Stimulated activated naive CD8-positive, alpha-beta T cell treated with anti-CD3 and anti-CD28 coated beads, Interleukin-15, amount 100 ng/mL, for 72 hours (primary cell): Measurements from ENCODE around the gene HIGD1B.

Source experiments
- ATAC-seq: fragments of 150-1000 bp; cut with Tn5 transposase; 2 replicates; pipeline ENCODE4 v1.10.0; 2021; ENCODE audit warnings: mild to moderate bottlenecking, moderate library complexity
- DNase-seq, 2 donors: peaks; one replicate each; pipeline ENCODE4 v3.0.0; 2021 to 2022
- H3K27ac Mint-ChIP-seq, 2 donors: one replicate each; pipeline ENCODE4 v1.8.0; 2022; ENCODE audit warnings: mild to moderate bottlenecking in 2 of 2, mixed read lengths in 2 of 2, moderate library complexity in 2 of 2
- H3K27me3 Mint-ChIP-seq: one replicate; pipeline ENCODE4 v1.8.0; 2022; ENCODE audit warnings: mixed read lengths
- H3K4me1 Mint-ChIP-seq: one replicate; pipeline ENCODE4 v1.8.0; 2022; ENCODE audit warnings: mild to moderate bottlenecking, mixed read lengths
- H3K4me3 Mint-ChIP-seq, 2 donors: one replicate each; pipeline ENCODE4 v1.8.0; 2022; ENCODE audit warnings: mild to moderate bottlenecking in 2 of 2, mixed read lengths in 2 of 2, moderate library complexity in 1 of 2
- H3K9me3 Mint-ChIP-seq, 2 donors: one replicate each; pipeline ENCODE4 v1.8.0; 2022; ENCODE audit warnings: mixed read lengths in 2 of 2

HIGD1B gene

DNA sequence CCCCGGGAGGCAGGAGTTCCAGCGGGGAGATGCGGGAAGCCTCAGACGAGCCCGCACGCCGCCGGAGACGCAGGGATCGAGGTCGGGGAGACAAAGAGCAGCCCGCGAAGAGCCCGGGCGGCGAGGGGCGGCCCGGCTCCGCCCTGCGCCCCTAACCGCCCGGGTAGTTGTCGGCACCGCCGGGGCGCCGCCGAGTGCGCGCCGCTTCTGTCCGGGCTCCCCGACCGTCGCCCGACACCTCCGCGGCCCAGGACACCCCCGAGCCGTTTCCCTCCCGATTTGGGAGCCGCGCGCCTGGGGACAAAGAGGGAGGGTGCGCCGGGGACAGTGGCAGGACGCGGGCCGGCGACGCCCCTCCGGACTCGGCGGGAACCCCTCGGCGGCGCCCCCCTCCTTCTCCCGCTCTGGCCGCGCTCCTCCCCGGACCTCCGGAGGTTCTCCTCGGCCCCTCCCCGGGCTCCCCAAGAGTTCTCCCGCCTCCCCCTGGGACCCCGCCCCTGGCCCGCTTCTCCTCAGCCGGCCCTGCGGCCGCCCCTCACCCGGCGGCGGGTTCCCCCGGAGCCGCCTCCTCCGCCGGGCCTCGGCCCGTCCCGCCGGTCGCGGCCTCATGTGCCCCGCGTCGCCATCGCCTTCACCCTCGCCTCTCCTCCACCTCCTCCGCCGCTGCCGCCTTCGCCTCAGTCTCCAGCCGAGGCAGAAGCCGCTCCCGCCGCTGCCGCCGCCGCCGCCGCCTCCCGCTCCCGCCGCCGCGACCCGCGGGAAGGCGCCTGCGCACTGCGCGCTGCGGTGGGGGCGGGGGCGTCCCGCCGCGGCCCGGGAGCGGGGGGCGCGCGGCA is 17.9 kb upstream of the HIGD1B start, which contains the start of gene GJC1:
TSS of gene GJC1 (minus strand) at position 765 of the 836 bp plus-strand sequence. CDS start 24,470 bp downstream, outside the sequence.
- Mint-ChIP-seq H3K27me3 (peaks cover 61% of the 10 kb centered on the region), H3K27ac (peak within 1 kb of the TSS; percentile 76 to 86), H3K9me3 (no peaks in the 10 kb centered on the region), H3K4me1 (peaks cover 16% of the 10 kb centered on the region), H3K4me3 (peak within 1 kb of the TSS; percentile 86 to 92)
- ATAC-seq = peak; percentile 81
- peak; percentile 21 to 22 for DNase-seq

DNA sequence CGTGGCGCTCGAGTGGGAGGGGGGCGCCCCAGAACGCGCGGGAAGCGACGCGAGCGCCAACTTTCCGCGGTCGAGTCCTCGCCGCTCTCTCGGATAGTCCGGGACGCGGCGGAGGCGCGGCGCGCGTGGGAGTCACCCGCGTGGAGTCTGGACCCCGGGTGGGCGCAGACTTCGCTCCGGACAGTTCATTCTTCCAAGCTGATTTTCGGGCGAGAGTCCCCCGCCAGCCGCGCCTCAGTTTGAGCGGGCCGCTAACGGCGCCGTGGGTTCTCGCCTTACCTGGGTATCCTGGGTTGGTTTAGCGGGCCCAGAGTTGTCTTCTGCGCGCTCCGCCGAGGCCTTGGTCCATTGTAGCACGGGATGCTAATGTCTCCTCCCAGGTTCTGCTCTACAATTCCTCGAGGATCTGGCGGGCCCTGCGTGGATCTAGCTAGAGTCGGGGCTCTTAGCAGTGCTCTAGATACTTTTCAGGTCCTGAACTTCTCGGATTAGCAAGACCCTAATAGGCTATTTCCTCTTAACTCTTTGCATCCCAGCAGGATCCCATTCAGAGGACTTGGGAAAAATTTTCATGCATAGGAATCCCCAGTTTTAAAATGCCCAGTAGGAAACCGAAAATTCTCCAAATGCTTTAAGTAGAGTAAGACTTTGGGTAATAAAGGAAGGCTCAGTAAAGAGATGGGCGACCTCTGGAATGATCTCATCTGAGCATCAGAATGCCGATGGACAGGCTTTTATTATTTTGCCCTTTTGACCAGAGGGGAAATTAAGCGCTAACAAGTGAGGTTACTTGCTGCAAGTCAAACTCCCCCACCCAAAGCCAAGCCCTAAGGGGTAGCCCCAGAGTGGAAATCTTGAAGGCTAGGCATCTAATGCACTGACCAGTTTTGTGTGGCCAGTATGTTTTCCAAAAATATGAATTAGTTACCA is 17.1 kb upstream of the HIGD1B start:
- ATAC-seq (peak; percentile 29), DNase-seq (peak; percentile 8 to 17)
- H3K4me1 Mint-ChIP-seq = peaks cover 16% of the 10 kb centered on the region
- H3K27me3 Mint-ChIP-seq = peaks cover 68% of the 10 kb centered on the region
- H3K27ac Mint-ChIP-seq = no peak overlapping the region
- no peaks in the 10 kb centered on the region for H3K9me3 Mint-ChIP-seq
- H3K4me3 Mint-ChIP-seq = peak overlapping the region; percentile 68 to 77

DNA sequence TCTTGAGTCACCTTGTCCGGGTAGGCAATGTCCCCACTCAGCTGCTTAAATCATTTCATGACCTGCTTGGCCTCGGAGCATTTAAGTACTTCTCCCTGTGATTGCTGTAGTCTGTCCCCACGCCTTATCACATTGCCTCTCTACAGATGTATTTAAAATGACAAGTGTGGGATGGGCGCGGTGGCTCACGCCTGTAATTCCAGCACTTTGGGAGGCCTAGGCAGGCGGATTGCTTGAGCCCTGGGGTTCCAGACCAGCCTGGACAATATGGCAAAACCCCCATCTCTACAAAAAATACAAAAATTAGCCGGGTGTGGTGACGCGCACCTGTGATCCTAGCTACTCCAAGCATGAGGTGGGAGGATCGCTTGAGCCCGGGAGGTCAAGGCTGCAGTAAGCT is 16.3 kb upstream of the HIGD1B start:
- ATAC-seq (no peak), DNase-seq (no peak)
- H3K27me3 Mint-ChIP-seq = peaks cover 68% of the 10 kb centered on the region
- H3K4me3 Mint-ChIP-seq = no peak overlapping the region
- H3K4me1 Mint-ChIP-seq = peaks cover 16% of the 10 kb centered on the region
- H3K27ac Mint-ChIP-seq = no peak overlapping the region
- no peaks in the 10 kb centered on the region for H3K9me3 Mint-ChIP-seq

DNA sequence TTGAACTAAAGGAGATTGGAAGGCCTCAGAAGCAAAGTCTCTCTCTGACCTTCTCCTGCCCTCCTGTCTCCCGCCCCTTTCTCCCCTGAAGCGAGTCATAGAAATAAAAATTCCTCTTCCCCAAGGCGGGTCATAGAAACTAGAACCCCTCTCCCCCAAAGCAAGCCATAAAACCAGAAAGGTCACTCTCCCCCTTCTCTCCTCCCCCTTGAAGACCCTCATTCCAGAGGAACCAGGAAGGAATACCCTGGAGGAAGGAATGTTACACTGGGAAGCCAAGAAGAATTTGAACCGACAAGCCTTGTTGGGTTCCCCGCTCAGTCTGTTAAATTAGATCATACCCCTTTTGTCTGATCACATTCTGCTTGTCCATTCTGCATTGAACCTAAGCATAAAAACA is 14.9 kb upstream of the HIGD1B start:
- no peak overlapping the region for H3K27ac Mint-ChIP-seq
- peaks cover 16% of the 10 kb centered on the region for H3K4me1 Mint-ChIP-seq
- no peaks in the 10 kb centered on the region for H3K9me3 Mint-ChIP-seq
- DNase-seq = no peak
- no peak for ATAC-seq
- no peak overlapping the region for H3K4me3 Mint-ChIP-seq
- peaks cover 54% of the 10 kb centered on the region for H3K27me3 Mint-ChIP-seq

DNA sequence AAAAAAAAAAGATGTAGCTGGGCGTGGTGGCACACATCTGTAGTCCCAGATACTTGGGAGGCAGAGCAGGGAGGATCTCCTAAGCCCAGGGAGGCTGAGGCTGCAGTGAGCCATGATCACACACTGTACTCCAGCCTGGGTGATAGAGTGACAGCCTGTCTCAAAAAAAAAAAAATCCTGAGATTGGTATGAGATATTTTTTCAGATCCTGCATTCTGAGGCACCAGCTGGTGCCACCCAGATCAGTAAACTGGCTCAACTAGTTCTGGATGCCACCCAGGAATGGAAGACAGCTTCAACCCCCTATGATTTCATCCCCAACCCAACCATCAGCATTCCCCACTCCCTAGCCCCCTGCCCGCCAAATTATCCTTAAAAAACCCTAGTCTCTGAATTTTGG is 10.5 kb upstream of the HIGD1B start:
- no peak overlapping the region for H3K4me3 Mint-ChIP-seq
- H3K4me1 Mint-ChIP-seq = peaks cover 13% of the 10 kb centered on the region
- no peak overlapping the region for H3K27ac Mint-ChIP-seq
- peaks cover 17% of the 10 kb centered on the region for H3K27me3 Mint-ChIP-seq
- no peaks in the 10 kb centered on the region for H3K9me3 Mint-ChIP-seq
- DNase-seq = no peak
- ATAC-seq = no peak

DNA sequence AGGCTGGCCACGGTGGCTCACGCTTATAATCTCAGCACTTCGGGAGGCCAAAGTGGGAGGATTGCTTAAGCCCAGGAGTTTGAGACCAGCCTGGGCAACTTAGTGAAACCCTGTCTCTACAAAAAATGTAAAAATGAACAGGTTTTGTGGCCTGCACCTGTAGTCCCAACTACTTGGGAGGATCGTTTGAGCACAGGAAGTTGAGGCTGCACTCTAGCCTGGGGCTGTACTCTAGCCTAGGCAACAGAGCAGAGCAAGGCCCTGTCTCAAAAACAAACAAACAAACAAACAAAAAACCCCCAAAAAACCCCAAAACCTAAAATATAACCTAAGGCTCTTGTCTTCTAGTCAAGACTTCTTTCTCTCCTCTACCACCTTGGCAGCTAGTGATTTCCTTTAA is 7.4 kb upstream of the HIGD1B start:
- DNase-seq = no peak
- Mint-ChIP-seq H3K27me3 (peaks cover 3% of the 10 kb centered on the region), H3K9me3 (no peaks in the 10 kb centered on the region), H3K4me1 (peaks cover 13% of the 10 kb centered on the region), H3K27ac (no peak overlapping the region), H3K4me3 (no peak overlapping the region)
- no peak for ATAC-seq

DNA sequence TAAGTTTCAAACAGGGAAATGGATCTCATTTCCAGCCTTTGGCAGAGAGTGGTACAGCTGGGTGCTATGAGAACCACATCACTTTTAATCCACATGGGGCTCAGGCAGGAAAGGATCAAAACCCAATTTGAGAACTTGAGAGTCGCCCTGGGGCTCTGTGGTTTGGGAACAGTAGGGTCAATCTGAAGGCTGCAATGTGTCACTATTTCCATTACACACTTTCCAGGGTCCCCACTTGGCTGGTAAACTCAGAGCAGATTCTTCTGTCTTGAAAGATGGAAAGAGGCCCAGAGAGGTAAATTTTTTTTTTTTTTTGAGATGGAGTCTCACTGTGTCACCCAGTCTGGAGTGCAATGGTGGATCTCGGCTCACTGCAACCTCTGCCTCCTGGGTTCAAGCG is 6.7 kb upstream of the HIGD1B start:
- peaks cover 13% of the 10 kb centered on the region for H3K4me1 Mint-ChIP-seq
- H3K27ac Mint-ChIP-seq = peak overlapping the region in 1 of 2 donors; percentile 42
- H3K4me3 Mint-ChIP-seq = no peak overlapping the region
- H3K27me3 Mint-ChIP-seq = no peaks in the 10 kb centered on the region
- DNase-seq = no peak
- peak; percentile 55 for ATAC-seq
- no peaks in the 10 kb centered on the region for H3K9me3 Mint-ChIP-seq

DNA sequence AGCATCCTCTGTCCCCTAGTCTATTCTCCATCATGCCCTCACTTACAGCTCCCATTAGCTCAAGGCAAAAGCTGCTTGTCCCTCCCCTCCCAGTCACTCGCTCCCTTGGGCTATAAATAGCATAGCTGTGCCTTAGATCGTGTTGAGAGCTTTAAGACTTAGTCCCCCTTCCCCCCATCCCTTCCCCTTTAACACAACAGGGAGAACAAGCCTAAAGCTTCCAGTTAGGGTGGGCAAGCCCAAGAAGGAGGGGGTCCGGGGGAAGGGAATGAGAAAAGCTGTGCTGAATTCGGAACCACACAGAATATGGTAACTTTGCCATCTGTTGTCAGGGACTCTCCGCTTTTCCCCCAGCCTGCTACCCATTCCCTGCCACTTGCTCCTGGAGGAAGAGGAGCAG is 4.9 kb upstream of the HIGD1B start:
- H3K4me1 Mint-ChIP-seq = peaks cover 13% of the 10 kb centered on the region
- H3K4me3 Mint-ChIP-seq = no peak overlapping the region
- H3K9me3 Mint-ChIP-seq = no peaks in the 10 kb centered on the region
- DNase-seq (no peak), ATAC-seq (no peak)
- no peaks in the 10 kb centered on the region for H3K27me3 Mint-ChIP-seq
- H3K27ac Mint-ChIP-seq = peak overlapping the region in 1 of 2 donors; percentile 50

DNA sequence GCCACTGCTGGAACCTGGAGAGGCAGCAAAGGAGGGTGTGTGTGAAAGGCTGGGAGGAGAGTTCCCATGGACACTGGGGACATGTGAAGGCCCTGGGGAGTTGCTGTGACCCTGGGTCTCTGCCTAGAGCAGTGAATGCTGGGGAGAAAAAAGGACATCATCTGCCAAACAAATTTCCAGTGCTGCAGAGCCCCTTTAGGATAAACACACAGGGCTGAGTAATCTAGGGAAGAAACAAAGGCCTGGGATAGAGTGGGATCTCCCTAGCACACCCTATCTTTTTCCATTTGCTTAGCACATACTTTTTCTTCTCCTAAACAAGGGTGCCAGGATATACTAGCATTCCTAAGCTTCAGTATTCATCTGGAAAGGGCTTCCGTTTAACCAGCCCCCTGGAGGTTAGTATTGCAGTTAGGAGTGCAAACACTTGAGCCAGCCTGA is 3.3 kb upstream of the HIGD1B start:
- Mint-ChIP-seq H3K4me1 (peaks cover 13% of the 10 kb centered on the region), H3K9me3 (no peaks in the 10 kb centered on the region), H3K27ac (no peak overlapping the region), H3K27me3 (no peaks in the 10 kb centered on the region), H3K4me3 (no peak overlapping the region)
- no peak for ATAC-seq
- DNase-seq = no peak

DNA sequence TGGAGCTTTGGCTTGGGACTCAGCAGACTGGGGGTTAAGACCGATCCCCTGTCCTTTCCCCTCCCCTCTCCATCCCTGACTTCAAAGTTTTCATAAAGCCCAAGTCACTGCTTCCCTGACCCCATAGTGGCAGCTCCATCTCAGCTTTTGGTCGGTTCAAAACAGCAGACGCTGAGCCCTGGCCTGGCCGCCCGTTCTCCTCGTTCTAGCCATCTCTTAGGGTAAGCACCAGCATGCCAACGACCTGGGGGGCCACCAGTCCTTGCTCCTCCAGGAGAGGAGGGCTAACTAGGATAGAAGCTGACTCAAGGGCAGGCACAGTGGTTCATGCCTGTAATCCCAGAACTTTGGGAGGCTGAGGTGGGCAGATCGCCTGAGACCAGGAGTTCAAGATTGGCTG is 1.5 kb upstream of the HIGD1B start:
- no peak for ATAC-seq
- no peak overlapping the region for H3K27ac Mint-ChIP-seq
- H3K4me3 Mint-ChIP-seq = no peak overlapping the region

DNA sequence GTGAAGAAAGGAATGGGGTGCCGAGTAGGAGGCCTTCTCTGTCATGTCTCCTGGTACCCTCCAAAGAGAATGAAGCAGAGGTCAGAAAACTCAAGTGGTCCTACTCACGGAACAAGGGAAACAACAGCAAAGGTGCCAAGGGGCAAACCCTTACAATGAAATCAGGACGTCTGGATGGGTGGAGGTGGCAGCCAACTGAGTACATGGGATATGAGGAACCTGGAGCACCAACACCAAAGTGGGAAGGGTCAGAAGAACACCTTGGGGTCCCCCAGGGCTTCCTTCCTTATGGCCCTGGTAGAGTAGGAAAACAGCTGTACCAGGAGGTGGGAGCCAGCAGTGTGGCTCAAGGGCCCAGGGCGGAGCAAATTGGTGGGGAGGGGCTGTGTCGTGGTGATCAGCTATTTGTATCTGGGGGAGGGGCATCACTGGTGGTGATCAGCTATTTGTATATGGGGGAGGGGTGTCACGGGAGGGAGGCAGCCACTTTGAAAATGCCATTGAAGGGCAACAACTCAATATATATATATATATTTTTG is 643 bp downstream of the HIGD1B start:
- ATAC-seq (no peak), DNase-seq (no peak)
- Mint-ChIP-seq H3K9me3 (no peaks in the 10 kb centered on the region), H3K27ac (peak overlapping the region; percentile 27 to 62), H3K4me1 (no peaks in the 10 kb centered on the region), H3K27me3 (no peaks in the 10 kb centered on the region), H3K4me3 (no peak overlapping the region)

More for the DNA sequence above, 1.5 kb upstream of the HIGD1B start:
- H3K4me1 Mint-ChIP-seq = peaks cover 3% of the 10 kb centered on the region
- no peaks in the 10 kb centered on the region for H3K27me3 Mint-ChIP-seq
- no peak for DNase-seq
- H3K9me3 Mint-ChIP-seq = no peaks in the 10 kb centered on the region

DNA sequence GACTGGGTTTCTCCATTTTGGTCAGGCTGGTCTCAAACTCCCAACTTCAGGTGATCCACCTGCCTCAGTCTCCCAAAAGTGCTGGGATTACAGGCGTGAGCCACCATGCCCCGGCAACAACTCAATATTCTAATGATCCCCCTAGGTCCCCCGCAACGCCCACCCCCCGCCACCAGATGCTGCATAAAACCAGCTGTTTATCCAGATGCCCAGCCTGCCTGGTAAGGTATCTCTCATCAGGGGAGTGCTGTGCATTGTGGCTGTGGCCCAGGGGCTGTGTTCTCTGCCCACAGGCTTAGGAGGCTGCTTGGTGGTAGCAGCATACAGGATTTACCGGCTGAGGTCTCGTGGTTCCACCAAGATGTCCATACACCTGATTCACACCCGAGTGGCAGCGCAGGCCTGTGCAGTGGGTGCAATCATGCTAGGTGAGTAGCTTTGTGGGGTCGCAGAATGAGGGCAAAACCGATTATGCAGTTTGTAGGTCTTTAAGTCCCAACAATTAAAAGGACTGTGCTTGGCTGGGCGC is 1.3 kb downstream of the HIGD1B start:
- Mint-ChIP-seq H3K4me3 (no peak overlapping the region), H3K4me1 (no peaks in the 10 kb centered on the region), H3K9me3 (no peaks in the 10 kb centered on the region), H3K27me3 (no peaks in the 10 kb centered on the region), H3K27ac (no peak overlapping the region)
- no peak for ATAC-seq
- DNase-seq = no peak

DNA sequence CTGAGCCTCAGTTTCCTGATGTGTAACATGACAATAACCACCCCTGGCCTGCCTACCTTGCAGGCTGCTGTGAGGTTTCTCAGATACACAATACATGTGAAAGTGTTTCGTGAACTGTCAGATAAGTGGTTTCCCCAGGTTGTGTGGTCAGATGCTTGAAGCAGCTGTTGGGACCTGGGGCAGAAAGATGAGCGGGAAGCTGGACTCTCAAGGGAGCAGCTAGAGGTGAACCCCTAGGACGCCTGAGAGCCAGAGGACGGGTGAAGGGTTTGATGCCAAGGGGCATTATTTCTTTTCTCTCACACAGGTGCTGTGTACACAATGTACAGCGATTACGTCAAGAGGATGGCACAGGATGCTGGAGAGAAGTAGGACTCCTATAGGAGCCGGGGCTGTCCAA is 2.3 kb downstream of the HIGD1B start:
- peak overlapping the region in 1 of 2 donors; percentile 89 for H3K27ac Mint-ChIP-seq
- DNase-seq (no peak), ATAC-seq (no peak)
- H3K4me3 Mint-ChIP-seq = no peak overlapping the region
- H3K27me3 Mint-ChIP-seq = no peaks in the 10 kb centered on the region
- H3K9me3 Mint-ChIP-seq = no peaks in the 10 kb centered on the region
- no peaks in the 10 kb centered on the region for H3K4me1 Mint-ChIP-seq

DNA sequence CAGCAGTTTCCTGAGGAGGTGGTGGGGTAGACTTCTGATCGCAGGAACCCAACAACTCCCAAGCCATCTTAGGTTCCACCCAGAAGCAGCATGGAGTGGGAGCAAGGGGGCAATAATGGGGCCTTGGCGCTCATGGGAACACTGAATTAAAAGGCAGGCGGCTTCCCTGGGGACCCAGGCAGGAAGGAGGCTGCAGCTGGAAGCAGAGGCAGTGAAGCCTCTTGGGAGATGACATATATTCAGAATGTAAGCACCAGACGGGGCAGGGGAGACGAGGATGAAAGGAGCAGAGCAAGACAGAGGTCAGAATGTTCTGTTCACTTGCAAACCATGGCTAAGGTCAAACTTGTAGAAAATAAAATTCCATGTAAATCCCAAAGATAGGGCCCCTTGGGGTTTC is 2.9 kb downstream of the HIGD1B start:
- H3K27me3 Mint-ChIP-seq = no peaks in the 10 kb centered on the region
- H3K27ac Mint-ChIP-seq = peak overlapping the region; percentile 42 to 89
- no peak for DNase-seq
- no peaks in the 10 kb centered on the region for H3K4me1 Mint-ChIP-seq
- H3K9me3 Mint-ChIP-seq = no peaks in the 10 kb centered on the region
- ATAC-seq = no peak
- no peak overlapping the region for H3K4me3 Mint-ChIP-seq

DNA sequence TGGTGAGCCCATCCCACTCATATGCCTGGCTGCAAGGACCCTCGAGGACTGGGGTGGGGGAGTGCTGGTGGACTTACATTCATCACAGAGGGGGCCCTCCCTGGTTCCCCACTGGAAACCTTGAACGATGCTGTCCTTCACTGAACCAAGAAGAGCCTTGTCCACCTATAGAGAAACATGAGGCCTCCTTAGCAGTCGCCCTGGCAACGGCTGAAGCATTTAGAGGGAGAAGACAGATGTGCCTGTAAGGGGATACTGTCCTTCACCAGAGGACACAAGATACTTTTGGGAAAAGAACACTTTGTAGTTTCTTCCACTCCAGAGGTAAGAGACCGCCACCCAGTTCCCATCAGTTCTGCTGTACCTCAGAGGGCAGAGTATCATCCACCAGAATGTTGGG is 6.5 kb downstream of the HIGD1B start:
- no peak overlapping the region for H3K4me3 Mint-ChIP-seq
- H3K27ac Mint-ChIP-seq = peak overlapping the region in 1 of 2 donors; percentile 45
- DNase-seq (no peak), ATAC-seq (no peak)
- no peaks in the 10 kb centered on the region for H3K27me3 Mint-ChIP-seq
- no peaks in the 10 kb centered on the region for H3K4me1 Mint-ChIP-seq
- no peaks in the 10 kb centered on the region for H3K9me3 Mint-ChIP-seq
